Mononuclear cell (primary cell): ENCODE results near the gene NNMT. TPM values are rescaled to one million over a fixed set of nuclear protein-coding genes. Genes with fewer than 3 reads are reported as not detected.

Source experiments
- H3K27me3 ChIP-seq: 2 replicates; pipeline ENCODE4 v1.6.0; 2011; ENCODE audit warnings: low read length, control low read depth; ENCODE audit not compliant: insufficient read depth
- H3K4me1 ChIP-seq: 2 replicates; pipeline ENCODE4 v1.5.1; 2011; ENCODE audit warnings: mild to moderate bottlenecking, low read length, control low read depth; ENCODE audit not compliant: insufficient read depth
- H3K4me3 ChIP-seq: 2 replicates; pipeline ENCODE4 v1.5.1; 2011; ENCODE audit warnings: mild to moderate bottlenecking, low read length, moderate library complexity
- H3K9me3 ChIP-seq: 2 replicates; pipeline ENCODE4 v1.5.1; 2011; ENCODE audit warnings: low read depth, mild to moderate bottlenecking, control low read depth, low read length
- total RNA-seq: library from RNA; depleted of rRNA; stranded (reverse); fragments of >200 nt; gene quantifications from one replicate; pipeline ENCODE4 v1.2.3, GENCODE V29; 2012

NNMT gene
- total RNA-seq, 1 donor: 0.73 TPM

DNA sequence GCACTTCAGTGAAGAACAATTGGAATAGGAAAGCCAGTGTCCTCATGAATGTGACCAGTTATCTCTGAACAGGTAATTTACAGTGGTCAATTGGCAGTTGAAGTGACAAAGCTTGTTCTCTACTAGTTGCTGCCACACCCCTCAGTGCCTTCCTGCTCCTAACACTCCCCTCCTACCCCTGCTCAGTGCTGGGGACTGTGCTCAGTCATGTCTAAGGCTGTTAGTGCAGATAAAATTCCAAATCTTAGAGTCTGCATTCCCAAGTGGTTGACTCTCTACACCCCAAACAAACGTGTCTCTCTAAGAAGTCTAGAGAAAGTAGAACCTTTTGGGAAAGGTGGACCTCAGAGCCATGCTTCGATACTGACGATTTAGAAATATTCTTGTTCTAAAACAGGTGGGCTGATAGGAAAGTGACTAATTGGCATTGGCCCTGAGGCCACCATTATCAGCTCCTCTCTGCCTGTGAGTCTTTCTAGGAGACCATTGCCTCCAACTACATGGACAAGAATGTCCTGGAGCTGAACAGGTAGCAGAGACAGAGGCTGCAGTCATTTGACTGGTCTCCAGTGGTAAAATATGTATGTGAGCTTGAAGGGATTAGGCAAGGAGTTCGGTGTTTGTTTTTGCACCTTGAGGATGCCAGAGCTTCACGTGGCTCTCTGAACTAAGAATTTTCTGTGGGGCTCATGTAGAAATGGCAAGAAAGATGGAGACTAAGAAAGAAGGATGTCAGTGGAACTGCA, 22.1 kb upstream of the NNMT start:
- H3K9me3 ChIP-seq: no peaks in the 10 kb centered on the region
- no peak overlapping the region for H3K4me3 ChIP-seq
- H3K4me1 ChIP-seq: no peaks in the 10 kb centered on the region
- peaks cover 14% of the 10 kb centered on the region for H3K27me3 ChIP-seq

DNA sequence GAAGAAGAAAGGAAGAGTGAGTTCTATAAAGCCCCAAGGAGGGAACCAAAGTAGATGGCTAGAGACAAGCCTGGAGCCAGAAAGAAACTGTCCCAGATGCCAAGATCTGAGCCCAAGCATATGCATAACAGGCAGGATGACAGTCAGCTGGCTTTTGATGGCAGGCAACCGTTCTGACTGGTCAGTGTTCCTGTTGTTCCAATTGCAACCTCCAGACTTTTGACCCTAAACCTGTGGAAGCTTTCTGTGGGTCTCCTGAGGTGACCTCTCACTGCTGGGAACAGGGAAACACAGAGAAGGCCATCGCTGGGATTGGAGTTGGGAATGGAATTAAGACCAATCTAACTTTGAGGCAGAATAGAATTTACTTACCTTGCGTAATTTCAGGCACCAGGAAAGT, 21.6 kb upstream of the NNMT start:
- Histone ChIP-seq H3K27me3 (peaks cover 12% of the 10 kb centered on the region), H3K4me1 (no peaks in the 10 kb centered on the region), H3K4me3 (no peak overlapping the region), H3K9me3 (no peaks in the 10 kb centered on the region)

DNA sequence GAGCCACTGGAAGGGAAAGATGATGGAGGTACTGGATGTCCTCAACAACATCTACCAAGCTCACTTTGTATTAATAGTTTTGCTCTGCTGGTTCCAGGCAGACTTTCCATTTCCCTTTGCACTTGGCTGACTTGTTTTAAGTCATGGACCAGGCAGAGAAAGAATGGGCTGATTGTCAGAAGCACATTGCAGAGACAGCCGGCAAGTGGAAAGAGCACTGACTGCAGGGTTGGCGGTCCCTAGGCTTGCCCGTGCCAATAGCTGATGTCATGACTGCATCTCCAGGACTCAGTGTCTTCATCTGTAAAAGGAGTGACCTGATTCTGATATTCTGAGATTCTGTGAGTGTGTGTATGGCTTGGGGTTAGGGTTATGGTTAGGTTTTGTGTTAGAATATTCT, 20.9 kb upstream of the NNMT start:
- no peaks in the 10 kb centered on the region for H3K9me3 ChIP-seq
- no peak overlapping the region for H3K4me3 ChIP-seq
- H3K27me3 ChIP-seq: peaks cover 12% of the 10 kb centered on the region
- no peaks in the 10 kb centered on the region for H3K4me1 ChIP-seq

DNA sequence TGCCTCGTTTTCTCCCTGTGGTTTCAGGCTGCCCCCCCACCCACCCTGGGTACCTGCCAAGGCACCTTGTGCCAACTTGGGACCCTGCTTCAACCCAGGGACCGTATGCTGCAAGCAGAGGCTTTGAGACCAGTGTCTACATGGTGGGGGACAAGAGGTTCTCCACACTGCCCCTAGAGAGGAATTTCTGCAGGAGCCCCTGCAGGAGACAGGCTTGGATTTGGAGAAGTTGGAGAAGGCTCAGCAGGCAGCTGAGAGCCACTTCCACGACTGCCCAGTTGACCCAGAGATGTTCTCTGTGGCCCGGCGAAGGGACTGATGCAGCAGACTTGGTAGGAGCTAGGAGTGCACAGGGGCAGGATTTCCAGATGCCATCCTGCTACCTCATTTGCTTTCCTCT, 20.1 kb upstream of the NNMT start:
- H3K27me3 ChIP-seq: peaks cover 12% of the 10 kb centered on the region
- no peak overlapping the region for H3K4me3 ChIP-seq
- H3K4me1 ChIP-seq: no peaks in the 10 kb centered on the region
- H3K9me3 ChIP-seq: no peaks in the 10 kb centered on the region

DNA sequence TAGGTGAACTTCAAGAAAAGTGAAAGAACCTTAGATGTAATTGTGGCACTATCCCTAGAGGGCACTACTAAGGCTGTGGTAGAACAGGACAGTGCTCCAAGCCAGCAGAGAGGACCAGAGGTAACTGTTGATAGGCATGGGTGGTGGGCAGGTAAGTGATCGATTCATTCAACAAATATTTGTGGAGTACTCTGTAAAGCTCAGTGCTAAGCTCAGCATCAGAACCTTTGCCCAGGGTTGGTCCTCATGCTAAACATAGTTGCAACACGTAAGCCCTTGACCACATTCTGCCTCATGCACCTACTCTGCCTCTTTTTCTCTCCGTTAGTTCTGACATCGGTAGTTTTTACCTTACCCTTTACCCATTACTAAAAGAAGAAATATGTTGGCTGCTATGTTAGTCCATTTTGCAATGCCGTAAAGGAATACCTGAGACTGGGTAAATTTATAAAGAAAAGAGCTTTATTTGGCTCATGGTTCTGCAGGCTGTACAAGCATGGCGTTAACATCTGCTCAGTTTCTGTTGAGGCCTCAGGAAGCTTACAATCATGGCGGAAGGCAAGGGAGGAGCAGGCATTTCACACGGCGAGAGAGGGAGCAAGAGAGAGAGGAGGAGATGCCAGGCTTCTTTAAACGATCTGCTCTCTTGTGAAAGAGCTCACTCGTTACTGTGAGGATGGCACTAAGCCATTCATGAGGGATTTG, 18.4 kb upstream of the NNMT start:
- Histone ChIP-seq H3K4me1 (no peaks in the 10 kb centered on the region), H3K9me3 (no peaks in the 10 kb centered on the region)

DNA sequence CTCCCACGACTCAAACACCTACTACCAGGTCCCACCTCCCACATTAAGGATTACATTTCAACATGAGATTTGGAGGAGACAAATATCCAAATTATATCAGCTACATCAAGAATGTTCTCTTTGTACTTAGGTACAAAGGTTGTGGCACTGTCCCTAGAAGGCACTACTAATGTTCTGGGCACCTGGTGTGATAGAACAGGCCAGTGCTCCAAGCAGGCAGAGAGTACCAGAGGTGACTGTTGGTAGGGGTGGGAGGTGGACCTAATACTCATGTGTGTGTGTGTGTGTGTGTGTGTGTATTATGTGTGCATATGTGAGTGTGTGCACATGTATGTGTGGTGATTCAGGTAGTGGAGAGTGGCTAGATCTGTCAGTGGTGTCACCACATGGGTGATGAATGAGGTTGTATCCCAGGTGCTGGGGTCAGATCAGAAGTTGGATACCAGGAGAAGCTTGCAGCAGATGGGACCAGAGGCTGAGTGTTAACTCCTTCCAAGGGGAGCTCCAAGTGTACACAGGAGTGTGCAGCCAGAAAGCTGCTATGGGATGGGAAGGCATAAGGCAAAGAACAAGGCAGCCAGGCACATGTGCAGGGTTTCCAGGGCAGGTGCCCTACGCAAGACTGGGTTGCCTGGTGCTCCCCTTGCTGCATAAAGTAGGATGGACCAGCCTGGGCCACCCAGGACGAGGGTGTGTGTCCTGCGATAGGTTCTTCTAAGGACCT, 17.7 kb upstream of the NNMT start:
- Histone ChIP-seq H3K9me3 (no peaks in the 10 kb centered on the region), H3K27me3 (peaks cover 12% of the 10 kb centered on the region), H3K4me3 (no peak overlapping the region), H3K4me1 (no peaks in the 10 kb centered on the region)

More for the DNA sequence above, 18.4 kb upstream of the NNMT start:
- Histone ChIP-seq H3K27me3 (peaks cover 12% of the 10 kb centered on the region), H3K4me3 (no peak overlapping the region)

DNA sequence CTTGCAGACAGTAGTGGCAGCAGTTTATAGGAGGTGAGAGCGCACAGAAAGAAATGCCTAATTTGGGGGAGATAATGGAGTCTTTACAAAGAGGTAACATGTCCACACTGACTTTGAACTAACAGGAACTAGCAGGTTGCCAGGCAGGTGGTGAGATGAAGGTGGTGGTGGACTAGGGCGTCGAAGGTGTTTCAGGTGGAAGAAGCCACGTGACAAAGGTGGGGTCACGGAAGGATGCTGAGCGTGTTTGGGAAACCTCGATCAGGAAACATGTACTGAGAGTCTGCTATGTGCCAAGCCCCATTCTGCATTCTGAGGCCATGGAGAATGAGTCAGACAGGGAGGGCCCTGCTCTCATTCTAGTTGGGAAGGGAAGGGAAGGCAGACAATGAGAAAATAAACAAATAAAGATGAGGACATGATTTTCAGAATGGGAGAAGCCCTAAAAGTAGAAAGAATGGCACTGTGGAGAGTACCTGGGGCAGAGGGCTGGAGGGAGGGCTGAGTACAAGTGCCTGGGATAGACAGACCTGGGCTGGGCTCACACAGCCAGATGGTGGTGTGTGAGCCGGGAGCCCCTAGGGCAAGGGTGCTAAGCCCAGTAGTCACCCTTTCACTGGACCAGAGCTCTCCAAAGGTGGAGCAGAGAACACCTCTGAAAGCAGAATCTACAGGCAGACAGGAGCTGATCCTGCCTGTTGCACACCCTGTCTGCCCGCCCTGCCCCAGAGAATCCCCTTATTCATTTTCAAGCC, 16.2 kb upstream of the NNMT start:
- no peaks in the 10 kb centered on the region for H3K4me1 ChIP-seq
- no peak overlapping the region for H3K4me3 ChIP-seq
- no peaks in the 10 kb centered on the region for H3K9me3 ChIP-seq
- peaks cover 6% of the 10 kb centered on the region for H3K27me3 ChIP-seq

DNA sequence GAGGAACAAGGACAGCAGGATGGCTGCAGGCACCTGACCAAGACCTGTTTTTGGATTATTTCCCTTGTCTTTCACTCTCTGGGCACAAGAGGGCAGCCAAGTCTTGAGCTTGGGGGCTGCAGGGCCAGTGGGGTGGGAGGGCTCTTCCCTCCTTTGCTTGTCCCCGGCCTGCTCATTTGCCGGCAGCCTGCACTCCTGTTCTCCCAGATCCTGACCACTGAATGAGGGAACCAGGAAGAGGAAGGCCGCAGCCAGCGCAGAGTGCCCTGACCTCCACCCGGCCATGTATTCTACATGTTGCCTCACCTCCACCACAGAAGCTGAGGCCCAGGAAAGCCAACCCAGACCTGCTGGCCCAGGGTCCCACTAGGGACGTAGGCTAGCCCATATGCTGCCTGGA, 15.5 kb upstream of the NNMT start:
- Histone ChIP-seq H3K4me3 (no peak overlapping the region), H3K4me1 (no peaks in the 10 kb centered on the region), H3K27me3 (no peaks in the 10 kb centered on the region), H3K9me3 (no peaks in the 10 kb centered on the region)

DNA sequence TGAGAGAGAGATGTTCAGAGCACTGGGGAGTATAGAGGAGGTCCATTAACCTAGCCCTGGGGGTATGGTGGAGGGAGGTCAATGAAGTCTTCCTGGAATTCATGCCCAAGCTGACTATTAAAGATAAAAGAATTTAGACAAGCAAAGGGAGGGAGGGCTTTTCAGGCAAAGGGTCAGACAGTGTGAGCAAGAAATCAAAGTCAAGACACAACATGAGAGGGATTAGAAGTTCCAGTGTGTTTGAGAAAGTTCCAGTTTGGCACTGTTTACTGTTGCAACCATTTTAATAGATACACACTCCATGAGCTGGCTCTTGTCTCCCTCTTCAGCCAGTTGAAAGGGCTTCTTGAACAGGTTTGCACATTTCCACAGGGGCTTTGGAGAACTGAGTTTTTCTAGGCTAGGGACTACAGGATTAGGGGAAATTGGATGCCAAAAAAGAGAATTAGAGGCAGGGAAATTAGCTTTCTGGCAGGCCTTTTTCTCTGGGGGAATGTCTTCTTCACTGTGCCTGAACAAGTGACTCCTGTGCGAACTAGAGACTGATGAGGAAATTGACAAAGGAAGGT, 14.7 kb upstream of the NNMT start:
- no peak overlapping the region for H3K4me3 ChIP-seq
- no peaks in the 10 kb centered on the region for H3K27me3 ChIP-seq
- no peaks in the 10 kb centered on the region for H3K9me3 ChIP-seq
- H3K4me1 ChIP-seq: no peaks in the 10 kb centered on the region

DNA sequence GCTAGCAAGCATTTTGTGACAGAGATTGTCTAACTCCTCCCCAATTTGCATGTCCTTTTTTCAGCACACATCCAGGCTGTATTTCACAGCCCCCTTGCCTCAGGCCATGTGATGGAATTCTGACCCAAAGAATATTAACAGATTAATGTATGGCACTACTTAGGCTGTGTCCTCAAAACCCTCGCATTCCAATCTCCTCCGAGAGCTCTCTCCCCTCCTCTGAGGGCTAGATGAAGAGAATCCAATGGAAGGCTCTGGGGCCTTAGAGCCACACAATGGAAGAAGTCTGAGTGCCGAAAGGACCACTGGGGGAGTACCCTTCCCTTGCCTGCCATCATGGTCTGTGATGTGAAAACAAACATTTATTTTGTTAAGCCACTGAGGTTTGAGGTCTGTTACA, 13.7 kb upstream of the NNMT start:
- Histone ChIP-seq H3K4me1 (no peaks in the 10 kb centered on the region), H3K4me3 (no peak overlapping the region), H3K9me3 (no peaks in the 10 kb centered on the region), H3K27me3 (no peaks in the 10 kb centered on the region)

DNA sequence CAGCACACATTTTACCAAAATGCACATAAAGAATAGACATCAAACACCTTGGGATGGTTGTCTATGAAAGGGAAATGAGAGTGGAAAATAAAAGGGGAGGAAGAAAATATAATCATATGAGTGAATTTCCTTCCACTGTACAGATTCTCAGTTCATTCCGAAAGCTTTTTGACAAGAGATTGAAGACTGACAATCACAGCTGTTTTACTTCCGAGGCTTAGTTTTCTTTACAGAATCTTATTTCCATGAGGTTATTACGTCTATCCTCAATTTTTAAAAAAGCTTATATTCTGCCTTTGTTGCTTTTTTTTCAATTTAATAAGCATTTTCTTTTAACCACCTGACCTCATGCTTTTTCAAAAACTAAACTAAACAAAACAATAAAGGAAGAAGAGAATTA, 12.8 kb upstream of the NNMT start:
- no peaks in the 10 kb centered on the region for H3K4me1 ChIP-seq
- no peaks in the 10 kb centered on the region for H3K27me3 ChIP-seq
- no peak overlapping the region for H3K4me3 ChIP-seq
- H3K9me3 ChIP-seq: no peaks in the 10 kb centered on the region

DNA sequence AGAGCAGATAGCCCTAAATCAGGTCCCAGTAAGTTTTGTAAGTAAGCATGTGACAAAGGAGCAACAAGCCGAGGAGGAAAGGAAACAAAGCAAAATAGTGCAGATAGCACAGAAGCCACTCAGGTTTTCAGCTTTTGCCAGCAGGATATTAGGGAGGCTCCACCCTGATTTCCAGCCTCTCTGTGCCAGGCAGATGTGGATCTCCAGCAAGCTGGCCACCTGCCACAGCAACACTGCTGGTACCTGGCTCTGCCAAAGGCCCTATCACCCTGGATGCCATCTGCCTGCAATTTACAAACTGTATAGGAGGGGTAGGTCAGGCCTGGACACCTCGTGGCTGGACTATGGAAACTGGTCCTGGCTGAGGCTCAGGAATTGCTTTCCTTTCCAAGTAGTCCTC, 12.2 kb upstream of the NNMT start:
- Histone ChIP-seq H3K4me3 (no peak overlapping the region), H3K4me1 (no peaks in the 10 kb centered on the region), H3K27me3 (no peaks in the 10 kb centered on the region), H3K9me3 (no peaks in the 10 kb centered on the region)

DNA sequence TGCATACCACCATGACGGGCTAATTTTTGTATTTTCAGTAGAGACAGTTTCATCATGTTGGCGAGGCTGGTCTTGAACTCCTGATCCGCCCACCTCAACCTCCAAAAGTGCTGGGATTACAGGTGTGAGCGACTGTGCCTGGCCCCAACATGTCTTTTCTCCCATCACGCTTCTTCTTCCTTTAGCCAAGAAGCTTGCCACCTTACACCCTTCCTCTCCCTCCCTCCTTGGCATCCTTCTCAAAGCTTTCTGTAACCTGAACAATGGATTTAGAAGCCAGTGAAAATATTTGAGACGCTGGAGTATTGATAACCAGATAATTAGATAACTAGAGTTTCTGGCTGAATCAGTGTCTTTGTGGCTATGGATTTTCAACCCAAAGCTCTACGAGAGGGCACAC, 11.3 kb upstream of the NNMT start:
- no peaks in the 10 kb centered on the region for H3K4me1 ChIP-seq
- no peaks in the 10 kb centered on the region for H3K27me3 ChIP-seq
- no peak overlapping the region for H3K4me3 ChIP-seq
- H3K9me3 ChIP-seq: no peaks in the 10 kb centered on the region

DNA sequence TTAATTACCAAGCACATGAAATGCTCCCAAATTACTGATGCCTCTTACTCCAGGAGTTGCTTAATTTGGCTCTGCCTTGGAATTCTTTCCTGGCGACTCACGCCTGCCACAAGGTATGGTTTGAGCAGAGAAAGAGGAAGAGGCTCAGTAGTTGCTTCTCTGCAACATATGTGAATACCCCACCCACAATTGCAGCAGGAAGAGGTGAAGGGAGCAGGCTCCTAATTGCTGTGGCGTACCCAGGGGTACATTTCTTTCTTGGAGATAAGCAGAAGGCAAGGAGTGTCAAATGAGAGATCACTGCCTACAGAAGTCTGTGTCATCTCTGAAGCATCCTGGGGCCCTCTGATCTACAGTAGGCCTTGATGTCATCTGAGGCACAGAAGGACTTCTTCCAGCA, 10.6 kb upstream of the NNMT start:
- H3K9me3 ChIP-seq: no peaks in the 10 kb centered on the region
- H3K4me1 ChIP-seq: no peaks in the 10 kb centered on the region
- no peaks in the 10 kb centered on the region for H3K27me3 ChIP-seq
- no peak overlapping the region for H3K4me3 ChIP-seq

DNA sequence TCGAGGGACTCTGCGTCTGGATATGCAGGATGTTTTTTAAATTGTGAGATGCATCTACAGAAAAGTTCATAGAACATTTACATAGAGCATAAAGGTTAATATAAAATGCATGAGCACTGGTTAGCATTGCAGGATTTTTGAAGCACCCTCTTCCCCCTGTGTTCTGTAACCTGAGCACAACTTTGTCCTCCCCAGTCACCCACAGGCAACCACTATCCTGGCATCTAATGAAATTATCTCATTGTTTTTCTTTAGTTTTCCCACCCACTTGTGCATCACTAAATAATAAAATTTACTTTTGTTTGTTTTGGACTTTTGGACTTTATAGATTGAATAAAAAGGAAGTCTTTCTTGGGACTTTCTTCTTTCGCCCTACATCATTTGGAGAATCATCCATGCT, 10.0 kb upstream of the NNMT start:
- no peaks in the 10 kb centered on the region for H3K27me3 ChIP-seq
- no peaks in the 10 kb centered on the region for H3K4me1 ChIP-seq
- H3K9me3 ChIP-seq: no peaks in the 10 kb centered on the region
- no peak overlapping the region for H3K4me3 ChIP-seq
